GM12875 (cell line): ENCODE measurements around the gene FAM114A2.

ENCODE experiments used
- H3K4me3 ChIP-seq: one replicate; pipeline ENCODE4 v1.5.1; 2011; ENCODE audit warnings: low read depth, low read length, control low read depth
- CTCF ChIP-seq: IDR thresholded peaks from 2 replicates; pipeline ENCODE4 v1.5.1; 2011; ENCODE audit warnings: low read depth, mild to moderate bottlenecking, control low read depth, inconsistent platforms, low read length, moderate library complexity, borderline replicate concordance; ENCODE audit not compliant: insufficient read depth

Gene FAM114A2

GRCh38 chr5:153952057-153952456 lies 86.7 kb downstream of the FAM114A2 start:
- TF ChIP-seq CTCF: no peak
- no peak overlapping the region for H3K4me3 ChIP-seq

- no peak for TF ChIP-seq CTCF
- H3K4me3 ChIP-seq: no peak overlapping the region
Observed at GRCh38 chr5:153941265-153941664, 97.4 kb downstream of the FAM114A2 start.
